NT2/D1 (cell line): ENCODE results near the gene VIT.

Source experiments
- DNase-seq: peaks from one replicate; pipeline ENCODE4 v3.0.0-alpha.2; 2011; ENCODE audit warnings: low read depth, low spot score
- H3K27me3 ChIP-seq: 2 replicates; pipeline ENCODE4 v1.6.0; 2011; ENCODE audit warnings: mild to moderate bottlenecking; ENCODE audit not compliant: insufficient read length, insufficient read depth
- H3K36me3 ChIP-seq: 2 replicates; pipeline ENCODE4 v1.6.1; 2011; ENCODE audit warnings: mild to moderate bottlenecking, low read length, mixed read lengths; ENCODE audit not compliant: insufficient read depth, insufficient read length
- H3K4me1 ChIP-seq: 2 replicates; pipeline ENCODE4 v1.5.1; 2011; ENCODE audit not compliant: insufficient read depth, insufficient read length
- H3K4me3 ChIP-seq: 2 replicates; pipeline ENCODE4 v1.5.1; 2011; ENCODE audit warnings: low read depth; ENCODE audit not compliant: insufficient read length
- H3K9ac ChIP-seq: 2 replicates; pipeline ENCODE4 v1.6.0; 2011; ENCODE audit warnings: low read depth; ENCODE audit not compliant: insufficient read length
- H3K9me3 ChIP-seq: 2 replicates; pipeline ENCODE4 v1.5.1; 2011; ENCODE audit warnings: mild to moderate bottlenecking, low read length; ENCODE audit not compliant: insufficient read depth
- SUZ12 ChIP-seq: IDR thresholded peaks from 2 replicates; pipeline ENCODE4 v1.6.1; 2011; ENCODE audit not compliant: insufficient read length, insufficient read depth; ENCODE audit errors: extremely low read depth
- YY1 ChIP-seq: IDR thresholded peaks from 2 replicates; pipeline ENCODE4 v1.6.1; 2011; ENCODE audit not compliant: insufficient read length, insufficient read depth
- ZNF274 ChIP-seq: IDR thresholded peaks from 2 replicates; pipeline ENCODE4 v1.6.1; 2011; ENCODE audit warnings: mild to moderate bottlenecking, low read depth, low read length

VIT gene

DNA sequence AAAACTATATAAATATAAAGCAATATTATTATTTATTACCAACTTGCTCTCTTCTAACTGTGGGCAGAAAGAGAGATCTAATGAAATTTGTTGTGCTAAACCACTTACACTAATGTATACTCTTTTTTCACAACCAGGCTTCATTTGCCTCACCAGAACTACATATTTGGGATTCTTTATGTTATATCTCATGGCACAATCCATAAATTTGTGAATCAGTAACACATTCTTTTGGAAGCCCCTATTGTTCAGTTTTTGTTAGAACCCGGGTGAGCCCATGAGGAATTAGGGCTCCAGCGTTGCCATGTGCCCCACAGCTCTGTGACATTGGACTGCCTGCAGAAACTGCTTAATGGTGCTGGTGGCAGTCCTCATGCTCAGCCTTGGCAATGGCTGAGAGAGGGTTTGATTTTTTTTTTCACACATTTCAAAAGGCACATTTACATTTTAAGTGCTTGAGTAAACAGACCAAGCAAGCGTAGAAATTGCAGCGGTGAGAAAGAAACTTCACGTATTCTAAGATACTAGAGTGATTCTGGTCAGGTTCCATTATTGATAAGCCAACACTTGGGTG is 15.3 kb downstream of the VIT start:
- no peak overlapping the region for H3K4me3 ChIP-seq
- H3K4me1 ChIP-seq, result no peaks in the 10 kb centered on the region
- no peaks in the 10 kb centered on the region for H3K36me3 ChIP-seq
- no peak overlapping the region for H3K9ac ChIP-seq
- peaks cover 23% of the 10 kb centered on the region for H3K9me3 ChIP-seq
- TF ChIP-seq YY1 (no peak), ZNF274 (no peak), SUZ12 (no peak)
- no peak for DNase-seq
- no peaks in the 10 kb centered on the region for H3K27me3 ChIP-seq

DNA sequence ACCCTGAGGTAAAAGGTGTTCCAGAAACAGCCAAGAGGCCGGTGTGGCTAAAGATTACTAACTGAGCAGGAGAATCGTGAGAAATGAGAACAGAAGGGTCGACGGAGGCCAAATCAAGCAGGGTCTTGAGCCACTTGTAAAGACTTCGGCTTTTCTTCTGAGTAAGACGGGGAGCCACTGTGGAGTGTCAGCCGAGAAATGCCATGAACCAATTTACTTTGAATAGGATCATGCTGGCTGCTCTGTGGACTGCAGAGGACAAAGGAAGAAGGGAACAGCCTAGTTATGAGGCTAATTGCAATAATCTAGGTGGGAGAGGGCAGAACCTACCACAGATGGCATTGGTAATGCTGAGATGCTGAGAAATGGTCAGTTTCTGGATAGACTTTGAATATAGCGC is 16.8 kb downstream of the VIT start:
- Histone ChIP-seq H3K9ac (no peak overlapping the region), H3K4me3 (no peak overlapping the region), H3K27me3 (no peaks in the 10 kb centered on the region), H3K4me1 (no peaks in the 10 kb centered on the region), H3K9me3 (peaks cover 11% of the 10 kb centered on the region), H3K36me3 (no peaks in the 10 kb centered on the region)
- no peak for TF ChIP-seq SUZ12
- TF ChIP-seq ZNF274, result no peak
- no peak for TF ChIP-seq YY1
- DNase-seq, result no peak

DNA sequence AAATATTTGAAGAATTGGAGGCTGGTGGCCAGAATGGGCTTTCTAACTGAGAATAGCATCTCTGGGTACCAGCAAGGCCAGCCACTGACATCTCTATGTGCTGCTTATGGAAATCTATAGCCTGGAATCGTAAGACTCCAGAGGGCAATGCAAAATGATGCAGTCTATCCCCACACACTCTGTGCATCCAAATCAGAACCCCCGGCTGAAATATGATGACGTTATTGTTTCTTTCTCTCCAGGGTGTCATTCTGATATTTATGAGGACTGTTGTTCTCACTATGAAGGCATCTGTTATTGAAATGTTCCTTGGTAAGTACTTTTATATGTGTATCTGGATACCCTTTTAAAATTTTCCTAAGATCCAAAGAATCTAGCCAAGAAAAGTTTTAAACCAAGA is 19.6 kb downstream of the VIT start:
- H3K27me3 ChIP-seq, result no peaks in the 10 kb centered on the region
- H3K36me3 ChIP-seq, result no peaks in the 10 kb centered on the region
- H3K4me1 ChIP-seq, result no peaks in the 10 kb centered on the region
- H3K4me3 ChIP-seq, result no peak overlapping the region
- no peak for DNase-seq
- TF ChIP-seq YY1, result no peak
- no peak for TF ChIP-seq ZNF274
- no peak for TF ChIP-seq SUZ12
- peaks cover 4% of the 10 kb centered on the region for H3K9me3 ChIP-seq
- no peak overlapping the region for H3K9ac ChIP-seq

DNA sequence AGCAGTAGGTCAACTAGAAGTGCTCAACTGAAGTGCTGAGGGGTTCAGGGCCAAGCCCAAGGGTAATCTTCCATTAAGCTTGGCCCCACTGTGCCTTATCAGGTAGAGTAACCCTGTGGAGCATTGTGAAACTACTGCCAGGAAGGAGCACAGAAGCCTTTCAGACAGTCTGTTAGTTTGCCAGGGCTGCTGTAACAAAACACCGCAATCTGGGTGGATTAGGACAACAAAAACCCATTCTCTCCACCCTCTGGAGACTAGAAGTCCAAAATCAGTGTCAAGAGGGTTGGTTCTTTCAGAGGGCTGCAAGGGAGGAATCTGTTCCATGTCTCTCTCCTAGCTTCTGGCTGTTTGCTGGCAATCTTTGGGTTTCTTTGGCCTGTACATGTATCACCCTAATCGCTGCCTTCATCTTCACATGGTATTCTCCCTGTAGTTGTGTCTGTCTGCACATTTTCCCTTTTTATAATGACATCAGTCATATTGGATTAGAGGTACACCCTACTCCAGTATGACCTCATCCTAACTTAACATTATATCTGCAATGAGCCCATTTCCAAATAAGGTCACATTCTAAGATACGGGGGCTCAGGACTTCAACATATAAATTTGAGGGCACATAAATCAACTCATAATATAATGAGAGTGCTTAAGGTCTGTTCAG is 21.2 kb downstream of the VIT start:
- Histone ChIP-seq H3K4me1 (no peaks in the 10 kb centered on the region), H3K9ac (no peak overlapping the region), H3K9me3 (no peaks in the 10 kb centered on the region; the same call in 1 of the 2 replicates), H3K36me3 (no peaks in the 10 kb centered on the region), H3K27me3 (no peaks in the 10 kb centered on the region), H3K4me3 (no peak overlapping the region)
- DNase-seq, result no peak
- no peak for TF ChIP-seq YY1
- TF ChIP-seq ZNF274, result no peak
- no peak for TF ChIP-seq SUZ12

DNA sequence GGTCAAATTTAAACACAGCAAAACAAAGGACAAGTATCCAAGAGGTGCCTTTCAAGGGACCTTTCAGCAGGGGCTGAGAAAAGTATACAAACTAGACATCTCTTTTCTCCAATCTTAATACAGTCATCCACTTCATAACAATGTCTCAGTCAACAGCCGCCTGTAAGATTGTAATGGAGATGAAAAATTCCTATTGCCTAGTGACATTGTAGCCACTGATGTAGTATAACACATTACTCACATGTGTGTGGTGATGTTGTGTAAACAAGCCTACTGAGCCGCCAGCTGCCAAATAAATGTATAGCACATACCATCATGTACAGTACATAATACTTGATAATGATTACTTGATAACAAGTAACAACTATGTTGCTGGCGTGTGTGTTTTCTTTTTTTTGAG is 31.0 kb downstream of the VIT start:
- no peak for DNase-seq
- Histone ChIP-seq H3K9ac (no peak overlapping the region), H3K9me3 (peaks cover 11% of the 10 kb centered on the region; the same call in 1 of the 2 replicates), H3K4me1 (no peaks in the 10 kb centered on the region), H3K4me3 (no peak overlapping the region), H3K27me3 (no peaks in the 10 kb centered on the region), H3K36me3 (no peaks in the 10 kb centered on the region)
- TF ChIP-seq ZNF274, result no peak
- TF ChIP-seq YY1, result no peak
- TF ChIP-seq SUZ12, result no peak

DNA sequence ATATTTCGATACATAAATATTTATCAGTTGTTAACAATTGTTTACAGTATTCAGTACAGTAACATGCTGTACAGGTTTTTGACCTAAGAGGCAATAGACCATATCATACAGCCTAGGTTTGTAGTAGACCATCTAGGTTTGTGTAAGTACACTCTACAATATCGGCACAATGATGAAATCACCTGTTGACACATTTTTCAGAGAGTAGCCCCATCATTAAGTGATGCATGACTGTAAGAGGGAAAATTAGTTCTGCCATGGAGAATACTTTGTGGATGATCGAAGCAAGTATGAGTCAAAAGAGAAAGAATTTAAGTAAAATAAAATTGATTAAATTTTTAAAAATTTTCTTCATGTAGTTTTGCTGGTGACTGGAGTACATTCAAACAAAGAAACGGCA is 32.6 kb downstream of the VIT start:
- Histone ChIP-seq H3K9ac (no peak overlapping the region), H3K27me3 (no peaks in the 10 kb centered on the region), H3K9me3 (peaks cover 11% of the 10 kb centered on the region; the same call in 1 of the 2 replicates), H3K36me3 (no peaks in the 10 kb centered on the region), H3K4me3 (no peak overlapping the region), H3K4me1 (no peaks in the 10 kb centered on the region)
- DNase-seq, result no peak
- TF ChIP-seq ZNF274 (no peak), SUZ12 (no peak), YY1 (no peak)

DNA sequence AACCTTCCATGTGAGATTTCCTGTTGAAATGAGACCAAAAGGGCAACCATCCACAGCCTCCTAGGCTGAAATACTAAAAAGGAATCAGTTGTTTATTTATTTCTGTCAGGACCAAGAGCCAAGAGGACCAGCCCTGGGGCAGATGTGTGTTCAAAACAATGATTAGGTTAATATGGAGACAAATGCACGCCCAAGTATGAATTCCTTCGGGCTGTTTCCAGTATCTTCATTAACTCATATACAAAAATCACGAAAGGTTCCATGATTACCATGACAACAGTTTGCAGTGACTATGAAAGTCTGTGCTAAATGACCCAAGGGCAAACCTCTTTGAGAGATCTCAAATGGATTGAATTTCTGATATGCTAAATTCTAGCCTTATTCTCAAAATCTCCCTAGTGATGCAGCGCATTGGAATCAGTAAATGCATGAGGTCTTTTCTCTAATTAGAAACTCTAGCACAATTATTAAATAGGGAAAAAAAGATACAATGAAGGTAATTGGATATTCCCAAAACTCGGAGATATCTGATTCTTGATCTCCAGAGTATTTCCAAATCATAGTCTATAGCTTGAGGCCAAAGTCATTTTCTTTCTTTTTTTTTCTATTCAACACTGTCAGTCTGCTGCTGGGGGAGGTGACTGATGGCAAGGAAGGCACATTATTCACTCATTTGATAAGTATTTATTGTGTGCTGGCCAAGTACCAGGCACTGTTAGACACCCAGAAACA is 35.6 kb downstream of the VIT start:
- no peak for TF ChIP-seq SUZ12
- TF ChIP-seq ZNF274, result no peak
- TF ChIP-seq YY1, result no peak
- no peak overlapping the region for H3K9ac ChIP-seq
- H3K9me3 ChIP-seq, result peaks cover 11% of the 10 kb centered on the region; the same call in 1 of the 2 replicates
- no peak for DNase-seq
- H3K27me3 ChIP-seq, result no peaks in the 10 kb centered on the region
- no peaks in the 10 kb centered on the region for H3K4me1 ChIP-seq
- no peak overlapping the region for H3K4me3 ChIP-seq
- no peaks in the 10 kb centered on the region for H3K36me3 ChIP-seq
